ENCODE measurements around the gene BRDT. TPM values are rescaled to one million over a fixed set of nuclear protein-coding genes. Genes with fewer than 3 reads are reported as not detected.
"Not testable (repeated sequence)": the region's sequence is repeated elsewhere in the genome, so short reads cannot be mapped to it uniquely, and the experiment has no call there.

The BRDT gene
- total and polyA plus RNA-seq, 2 of the 13 experiments (the other 11 are each of a cell fraction or from before 2014, with no cell fraction given), result not detected

DNA sequence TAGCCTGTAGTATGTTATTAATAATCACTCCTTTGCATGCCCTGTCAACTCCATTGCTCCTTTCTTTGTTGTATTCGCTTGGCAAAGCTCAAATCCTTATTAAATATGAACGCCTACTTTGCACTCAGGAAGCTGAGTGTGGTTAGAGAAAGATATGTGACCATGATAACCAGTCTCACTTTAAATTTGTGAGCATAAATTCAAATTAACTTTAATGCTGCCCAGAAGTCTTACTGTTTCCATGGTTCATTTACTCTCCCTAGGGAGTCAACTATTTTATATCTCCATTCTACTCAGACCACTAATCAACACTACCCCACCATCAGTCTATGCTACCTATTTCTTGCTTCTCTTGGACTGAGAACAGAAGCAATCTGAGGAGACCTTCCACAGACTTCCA lies 68.5 kb downstream of the BRDT start:
- Histone ChIP-seq H3K27ac (ENCODE audit: extremely low read length, insufficient read depth, low read length) (no peak overlapping the region), H3K9me3 (ENCODE audit: low read length) (no peaks in the 10 kb centered on the region), H3K36me3 (replicated peaks in 1 of 2; ENCODE audit: control insufficient read depth in 1 of 2, insufficient read depth in 2 of 2, low read length in 2 of 2) (no peaks in the 10 kb centered on the region), H4K20me1 (ENCODE audit: insufficient read depth, low read length) (no peaks in the 10 kb centered on the region), H3K9ac (ENCODE audit: insufficient read depth, low read depth, low read length) (no peak overlapping the region), H3K27me3 (ENCODE audit: control insufficient read depth in 1 of 2, insufficient read depth in 2 of 2, low read length in 2 of 2) (no peaks in the 10 kb centered on the region), H3K79me2 (ENCODE audit: insufficient read depth, low read length) (no peaks in the 10 kb centered on the region), H2AFZ (ENCODE audit: low read length) (no peak overlapping the region), H3K4me2 (ENCODE audit: low read depth, low read length) (no peak overlapping the region), H3K4me1 (ENCODE audit: insufficient read depth, low read length) (no peaks in the 10 kb centered on the region), H3K4me3 (replicated peaks in 1 of 3; ENCODE audit: insufficient read depth in 1 of 3, low read depth in 2 of 3, low read length in 3 of 3) (no peak overlapping the region)
- WGBS (ENCODE audit: low lambda C conversion rate), result 46% methylated on average over 2 of the region's 2 CpGs
- no peak for ATAC-seq
- in situ Hi-C loops (cut with HindIII; ENCODE audit: extremely low pct_ligation_motif_present, low pct_unique_long_range_greater_than_20kb) (loop anchor here (25.0 kb wide), 1 partner anchor 595 kb away; no protein-coding TSS in a partner anchor), intact Hi-C loops (cut with micrococcal nuclease; ENCODE audit: unreplicated experiment) (no loop called here)
- TF ChIP-seq NKX3-1 (CRISPR knock-in tag; IDR thresholded peaks at IDR 0.05), result no peak
- TF ChIP-seq HNF4G (IDR thresholded peaks at IDR 0.05; ENCODE audit: borderline replicate concordance, low read depth, low read length), result no peak
- no peak for TF ChIP-seq HNF4G (CRISPR knock-in tag; IDR thresholded peaks at IDR 0.05; ENCODE audit: borderline replicate concordance, low read depth)
- TF ChIP-seq ISL2 (CRISPR knock-in tag; IDR thresholded peaks at IDR 0.05), result no peak
- TF ChIP-seq ZNF530 (CRISPR knock-in tag; IDR thresholded peaks at IDR 0.05; ENCODE audit: low read depth), result no peak
- TF ChIP-seq, protein P1, sequence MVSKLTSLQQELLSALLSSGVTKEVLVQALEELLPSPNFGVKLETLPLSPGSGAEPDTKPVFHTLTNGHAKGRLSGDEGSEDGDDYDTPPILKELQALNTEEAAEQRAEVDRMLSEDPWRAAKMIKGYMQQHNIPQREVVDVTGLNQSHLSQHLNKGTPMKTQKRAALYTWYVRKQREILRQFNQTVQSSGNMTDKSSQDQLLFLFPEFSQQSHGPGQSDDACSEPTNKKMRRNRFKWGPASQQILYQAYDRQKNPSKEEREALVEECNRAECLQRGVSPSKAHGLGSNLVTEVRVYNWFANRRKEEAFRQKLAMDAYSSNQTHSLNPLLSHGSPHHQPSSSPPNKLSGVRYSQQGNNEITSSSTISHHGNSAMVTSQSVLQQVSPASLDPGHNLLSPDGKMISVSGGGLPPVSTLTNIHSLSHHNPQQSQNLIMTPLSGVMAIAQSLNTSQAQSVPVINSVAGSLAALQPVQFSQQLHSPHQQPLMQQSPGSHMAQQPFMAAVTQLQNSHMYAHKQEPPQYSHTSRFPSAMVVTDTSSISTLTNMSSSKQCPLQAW (CRISPR knock-in tag; IDR thresholded peaks at IDR 0.05), result no peak
- TF ChIP-seq, protein P2, sequence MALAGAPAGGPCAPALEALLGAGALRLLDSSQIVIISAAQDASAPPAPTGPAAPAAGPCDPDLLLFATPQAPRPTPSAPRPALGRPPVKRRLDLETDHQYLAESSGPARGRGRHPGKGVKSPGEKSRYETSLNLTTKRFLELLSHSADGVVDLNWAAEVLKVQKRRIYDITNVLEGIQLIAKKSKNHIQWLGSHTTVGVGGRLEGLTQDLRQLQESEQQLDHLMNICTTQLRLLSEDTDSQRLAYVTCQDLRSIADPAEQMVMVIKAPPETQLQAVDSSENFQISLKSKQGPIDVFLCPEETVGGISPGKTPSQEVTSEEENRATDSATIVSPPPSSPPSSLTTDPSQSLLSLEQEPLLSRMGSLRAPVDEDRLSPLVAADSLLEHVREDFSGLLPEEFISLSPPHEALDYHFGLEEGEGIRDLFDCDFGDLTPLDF (CRISPR knock-in tag; IDR thresholded peaks at IDR 0.05), result no peak
- TF ChIP-seq TGIF2 (CRISPR knock-in tag; IDR thresholded peaks at IDR 0.05), result no peak
- TF ChIP-seq SAP130 (CRISPR knock-in tag; IDR thresholded peaks at IDR 0.05; ENCODE audit: low read depth), result no peak
- no peak for TF ChIP-seq ZFP82 (CRISPR knock-in tag; IDR thresholded peaks at IDR 0.05; ENCODE audit: borderline replicate concordance)
- TF ChIP-seq RCOR2 (CRISPR knock-in tag; IDR thresholded peaks at IDR 0.05), result no peak
- TF ChIP-seq ZNF274 (CRISPR knock-in tag; IDR thresholded peaks at IDR 0.05), result no peak
- TF ChIP-seq FOXK1 (CRISPR knock-in tag; IDR thresholded peaks at IDR 0.05; ENCODE audit: borderline replicate concordance, low read depth), result no peak
- TF ChIP-seq RFXANK (CRISPR knock-in tag; IDR thresholded peaks at IDR 0.05), result no peak
- no peak for FAIRE-seq
- ChIA-PET POLR2A (no interaction called here), CTCF (ENCODE audit: low intra/inter-chr PET ratio, low total read pairs) (no interaction called here)
- BruUV-seq (replicated peaks), result no TSS peak
- DNase-seq (ENCODE audit: low spot score), result no peak

DNA sequence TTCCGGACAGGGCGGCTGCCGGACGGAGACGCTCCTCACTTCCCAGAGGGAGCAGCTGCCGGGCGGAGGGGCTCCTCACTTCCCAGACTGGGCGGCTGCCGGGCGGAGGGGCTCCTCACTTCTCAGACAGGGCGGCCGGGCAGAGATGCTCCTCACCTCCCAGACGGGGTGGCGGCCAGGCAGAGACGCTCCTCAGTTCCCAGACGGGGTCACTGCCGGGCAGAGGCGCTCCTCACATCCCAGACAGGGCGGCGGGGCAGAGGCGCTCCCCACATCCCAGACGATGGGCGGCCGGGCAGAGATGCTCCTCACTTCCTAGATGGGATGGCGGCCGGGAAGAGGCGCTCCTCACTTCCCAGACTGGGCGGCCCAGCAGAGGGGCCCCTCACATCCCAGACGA lies 76.8 kb downstream of the BRDT start:
- H2AFZ ChIP-seq (ENCODE audit: low read length); H3K9me3 ChIP-seq (ENCODE audit: low read length); FAIRE-seq; H4K20me1 ChIP-seq (ENCODE audit: insufficient read depth, low read length); in situ Hi-C loops (cut with HindIII; ENCODE audit: extremely low pct_ligation_motif_present, low pct_unique_long_range_greater_than_20kb); ATAC-seq; BruUV-seq (replicated peaks); H3K4me2 ChIP-seq (ENCODE audit: low read depth, low read length); H3K4me3 ChIP-seq (replicated peaks in 1 of 3; ENCODE audit: insufficient read depth in 1 of 3, low read depth in 2 of 3, low read length in 3 of 3); H3K27ac ChIP-seq (ENCODE audit: extremely low read length, insufficient read depth, low read length); H3K79me2 ChIP-seq (ENCODE audit: insufficient read depth, low read length); DNase-seq (ENCODE audit: low spot score); H3K36me3 ChIP-seq (replicated peaks in 1 of 2; ENCODE audit: control insufficient read depth in 1 of 2, insufficient read depth in 2 of 2, low read length in 2 of 2); POLR2A ChIA-PET; H3K9ac ChIP-seq (ENCODE audit: insufficient read depth, low read depth, low read length); CTCF ChIA-PET (ENCODE audit: low intra/inter-chr PET ratio, low total read pairs): not testable (repeated sequence)
- intact Hi-C loops (cut with micrococcal nuclease; ENCODE audit: unreplicated experiment), result loop anchor here (5.0 kb wide), 1 partner anchor 56 kb away; the partner anchor contains the start of gene BTBD8
- Histone ChIP-seq H3K27me3 (ENCODE audit: control insufficient read depth in 1 of 2, insufficient read depth in 2 of 2, low read length in 2 of 2) (peaks cover 3 to 22% of the 10 kb centered on the region in 2 experiments; a peak in 3 of 5 replicates), H3K4me1 (ENCODE audit: insufficient read depth, low read length) (peaks cover 16% of the 10 kb centered on the region)
- no CpG with 5 or more reads among the region's 29 CpGs for whole genome bisulfite sequencing (ENCODE audit: low lambda C conversion rate)

Data from HepG2 (cell line).